GM21515 (cell line): Measurements from ENCODE around the gene PTPRCAP.
"Not testable (repeated sequence)": the region's sequence is repeated elsewhere in the genome, so short reads cannot be mapped to it uniquely, and the experiment has no call there.

Source experiments
- ATAC-seq: cut with Tn5 transposase; IDR thresholded peaks from one replicate; pipeline ENCODE4 v1.9.1; 2021; ENCODE audit not compliant: unreplicated experiment

PTPRCAP gene

GRCh38 chr11:67465530-67465929, 28.0 kb upstream of the PTPRCAP start:
- not testable (repeated sequence) for ATAC-seq

- no peak for ATAC-seq
Observed at GRCh38 chr11:67465189-67465510, 27.7 kb upstream of the PTPRCAP start.

- ATAC-seq, result peak; percentile 49
Observed at GRCh38 chr11:67464411-67465188, 27.1 kb upstream of the PTPRCAP start.

- ATAC-seq, result no peak
Observed at GRCh38 chr11:67463680-67464410, 26.4 kb upstream of the PTPRCAP start.

GRCh38 chr11:67463186-67463585, 25.7 kb upstream of the PTPRCAP start:
- no peak for ATAC-seq

- no peak for ATAC-seq
Observed at GRCh38 chr11:67458266-67458665, 20.8 kb upstream of the PTPRCAP start.

GRCh38 chr11:67457453-67457852, 20.0 kb upstream of the PTPRCAP start:
- ATAC-seq, result no peak

GRCh38 chr11:67456068-67456705, 18.7 kb upstream of the PTPRCAP start:
- ATAC-seq, result no peak

- ATAC-seq, result no peak
Observed at GRCh38 chr11:67455054-67455453, 17.6 kb upstream of the PTPRCAP start, which contains the start of gene CABP4. CABP4 (plus strand) TSS chr11:67455354; CDS start chr11:67455424, 70 bp downstream.

GRCh38 chr11:67453816-67454732, 16.6 kb upstream of the PTPRCAP start:
- no peak for ATAC-seq

GRCh38 chr11:67452141-67452952, 14.9 kb upstream of the PTPRCAP start, which contains the start of gene GPR152:
GPR152 (minus strand) TSS chr11:67452729; CDS start chr11:67452724, 5 bp downstream.
- ATAC-seq, result no peak

GRCh38 chr11:67451658-67451976, 14.1 kb upstream of the PTPRCAP start:
- no peak for ATAC-seq

GRCh38 chr11:67450796-67451657, 13.5 kb upstream of the PTPRCAP start:
- no peak for ATAC-seq

- ATAC-seq, result no peak
Observed at GRCh38 chr11:67449116-67449844, 11.8 kb upstream of the PTPRCAP start.

- ATAC-seq, result no peak
Observed at GRCh38 chr11:67448220-67448609, 10.7 kb upstream of the PTPRCAP start.

GRCh38 chr11:67445515-67445914, 8.0 kb upstream of the PTPRCAP start:
- no peak for ATAC-seq

- no peak for ATAC-seq
Observed at GRCh38 chr11:67442504-67443404, 5.3 kb upstream of the PTPRCAP start.
